ENCODE results near the gene RSAD2. TPM values are rescaled to one million over a fixed set of nuclear protein-coding genes. Genes with fewer than 3 reads are reported as not detected.
"Not testable (repeated sequence)": the region's sequence is repeated elsewhere in the genome, so short reads cannot be mapped to it uniquely, and the experiment has no call there.

RSAD2 gene
- total RNA-seq: not detected in 2 replicates
- not detected for polyA plus RNA-seq (2012)

GRCh38 chr2:6877402-6878304 is at the start of gene RSAD2:
TSS of gene RSAD2 (plus strand) at chr2:6877777. CDS start at chr2:6877801, 24 bp downstream.
- no peak for DNase-seq (ENCODE audit: low read depth)

- peak; percentile 0 for DNase-seq (ENCODE audit: low read depth)
Measured at GRCh38 chr2:6828299-6828584, 49.3 kb upstream of the RSAD2 start.

GRCh38 chr2:6831229-6831628 is 46.3 kb upstream of the RSAD2 start:
- DNase-seq (ENCODE audit: low read depth): no peak

GRCh38 chr2:6832596-6833299 is 44.8 kb upstream of the RSAD2 start:
- no peak for DNase-seq (ENCODE audit: low read depth)

GRCh38 chr2:6833300-6833604 is 44.3 kb upstream of the RSAD2 start:
- DNase-seq (ENCODE audit: low read depth): no peak

GRCh38 chr2:6834163-6834562 is 43.4 kb upstream of the RSAD2 start:
- no peak for DNase-seq (ENCODE audit: low read depth)

- DNase-seq (ENCODE audit: low read depth): no peak
Measured at GRCh38 chr2:6835467-6835866, 42.1 kb upstream of the RSAD2 start.

- DNase-seq (ENCODE audit: low read depth): no peak
Measured at GRCh38 chr2:6838673-6839319, 38.8 kb upstream of the RSAD2 start.

- DNase-seq (ENCODE audit: low read depth): no peak
Measured at GRCh38 chr2:6841537-6842287, 35.9 kb upstream of the RSAD2 start.

GRCh38 chr2:6845312-6845711 is 32.3 kb upstream of the RSAD2 start:
- DNase-seq (ENCODE audit: low read depth): peak; percentile 23

GRCh38 chr2:6845903-6846302 is 31.7 kb upstream of the RSAD2 start:
- no peak for DNase-seq (ENCODE audit: low read depth)

GRCh38 chr2:6846540-6846939 is 31.0 kb upstream of the RSAD2 start:
- no peak for DNase-seq (ENCODE audit: low read depth)

GRCh38 chr2:6846967-6847681 is 30.5 kb upstream of the RSAD2 start:
- no peak for DNase-seq (ENCODE audit: low read depth)

- no peak for DNase-seq (ENCODE audit: low read depth)
Measured at GRCh38 chr2:6852195-6852594, 25.4 kb upstream of the RSAD2 start.

- no peak for DNase-seq (ENCODE audit: low read depth)
Measured at GRCh38 chr2:6854416-6854815, 23.2 kb upstream of the RSAD2 start.

GRCh38 chr2:6855860-6856547 is 21.6 kb upstream of the RSAD2 start:
- no peak for DNase-seq (ENCODE audit: low read depth)

GRCh38 chr2:6856548-6856920 is 21.0 kb upstream of the RSAD2 start:
- DNase-seq (ENCODE audit: low read depth): no peak

- DNase-seq (ENCODE audit: low read depth): not testable (repeated sequence)
Measured at GRCh38 chr2:6858466-6859027, 19.0 kb upstream of the RSAD2 start.

GRCh38 chr2:6860296-6860695 is 17.3 kb upstream of the RSAD2 start:
- DNase-seq (ENCODE audit: low read depth): no peak

- DNase-seq (ENCODE audit: low read depth): no peak
Measured at GRCh38 chr2:6863792-6864191, 13.8 kb upstream of the RSAD2 start.

Data from myocyte (in vitro differentiated cells).